ENCODE measurements around the gene RTN4R. TPM values are rescaled to one million over a fixed set of nuclear protein-coding genes. Genes with fewer than 3 reads are reported as not detected.

Gene RTN4R
- total and polyA plus RNA-seq, 9 of the 15 experiments (the other 6 are each of a cell fraction or from before 2014, with no cell fraction given) = 0.04 to 2.8 (median 1.4) TPM; not detected in 3

DNA sequence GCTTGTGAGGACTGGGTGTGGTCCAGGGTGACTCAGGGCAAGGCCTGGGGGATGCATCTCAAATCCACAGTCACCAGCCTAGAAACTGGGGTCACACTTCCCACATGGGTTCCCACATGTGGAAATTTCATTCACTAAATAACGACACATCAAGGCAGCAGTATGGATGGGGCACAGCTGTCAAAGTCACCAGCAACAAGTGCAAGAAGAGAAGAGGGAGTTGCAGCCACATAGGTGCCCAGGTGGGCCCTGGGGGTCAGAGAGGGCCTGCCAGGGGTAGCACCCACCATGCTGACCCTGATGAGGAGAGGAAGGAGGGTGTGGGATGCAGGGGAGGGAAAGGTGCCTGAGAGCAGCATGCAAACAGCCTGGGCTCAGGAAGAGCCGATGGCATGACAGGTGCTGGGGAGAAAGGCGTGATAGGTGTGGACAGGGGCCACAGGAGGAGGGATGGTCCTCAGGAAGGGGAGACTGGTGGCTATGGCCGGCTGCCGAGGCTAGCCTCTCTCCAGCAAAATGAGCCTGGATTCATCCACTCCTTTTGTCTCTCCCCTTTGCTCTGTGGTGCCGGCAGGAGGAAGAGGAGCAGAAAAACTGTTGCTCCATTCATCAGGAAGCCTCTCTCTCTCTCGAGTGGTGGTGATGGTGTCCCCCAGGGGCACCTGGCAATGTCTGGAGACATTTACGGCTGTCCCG, 29.4 kb upstream of the RTN4R start:
- Histone ChIP-seq H2AFZ (ENCODE audit: low read depth, low read length) (no peak overlapping the region), H3K27ac (ENCODE audit: extremely low read depth, low read depth, low read length) (no peak overlapping the region), H3K9me1 (ENCODE audit: control insufficient read depth, insufficient read depth, low read length) (peaks cover 8% of the 10 kb centered on the region), H3K36me3 (ENCODE audit: control insufficient read depth, insufficient read depth, low read length) (no peaks in the 10 kb centered on the region), H3K79me2 (ENCODE audit: control insufficient read depth, insufficient read depth, low read length) (no peaks in the 10 kb centered on the region), H3K4me2 (ENCODE audit: insufficient read depth, low read length) (no peak overlapping the region), H3K4me1 (replicated peaks in 1 of 2; ENCODE audit: control insufficient read depth in 2 of 2, insufficient read depth in 2 of 2, low read length in 2 of 2) (peaks cover 8 to 25% of the 10 kb centered on the region in 2 experiments), H3K4me3 (no peak overlapping the region), H3K9ac (ENCODE audit: insufficient read depth in 1 of 2, low read depth in 2 of 2, low read length in 2 of 2) (peak overlapping the region in 1 of 2 experiments; percentile 20; a peak in 2 of 4 replicates), H4K20me1 (replicated peaks; ENCODE audit: control insufficient read depth, insufficient read depth, low read length) (peaks cover 36% of the 10 kb centered on the region), H3K27me3 (ENCODE audit: control insufficient read depth in 2 of 2, insufficient read depth in 2 of 2, low read length in 2 of 2) (peaks cover 66 to 91% of the 10 kb centered on the region in 2 experiments), H3K9me3 (replicated peaks; ENCODE audit: control insufficient read depth, insufficient read depth, low read depth, low read length) (no peaks in the 10 kb centered on the region)
- ChIA-PET POLR2A (interaction anchor here (0.7 to 1.2 kb wide), 2 partner anchors 14 to 122 kb away, joined by 3 to 4 read pairs; no protein-coding TSS in a partner anchor), CTCF (ENCODE audit: low intra/inter-chr PET ratio) (no interaction called here)
- WGBS (ENCODE audit: insufficient coverage, low coverage, missing lambda C conversion rate) = 7% methylated on average over 9 of the region's 9 CpGs
- intact Hi-C loops (cut with micrococcal nuclease) = loop anchor here (5.0 to 10.0 kb wide), 2 partner anchors 160 to 323 kb away; no protein-coding TSS in a partner anchor
- FAIRE-seq (no peak), DNase-seq (ENCODE audit: extremely low read depth in 1 of 4, low spot score in 3 of 4) (no peak), ATAC-seq (no peak)
- in situ Hi-C loops (cut with MboI) = no loop called here
- BruUV-seq (replicated peaks) = no TSS peak
- TF ChIP-seq NCOA4 (IDR thresholded peaks at IDR 0.05; ENCODE audit: partially characterized antibody) = no peak
- TF ChIP-seq TCFL5 (CRISPR knock-in tag; conservative IDR thresholded peaks at IDR 0.05) = no peak
- no peak for TF ChIP-seq NR2C1 (IDR thresholded peaks at IDR 0.05)
- no peak for TF ChIP-seq NR2C1 (tag; IDR thresholded peaks at IDR 0.05)
- TF ChIP-seq MLLT1 (IDR thresholded peaks at IDR 0.05) = no peak
- TF ChIP-seq, protein P1, sequence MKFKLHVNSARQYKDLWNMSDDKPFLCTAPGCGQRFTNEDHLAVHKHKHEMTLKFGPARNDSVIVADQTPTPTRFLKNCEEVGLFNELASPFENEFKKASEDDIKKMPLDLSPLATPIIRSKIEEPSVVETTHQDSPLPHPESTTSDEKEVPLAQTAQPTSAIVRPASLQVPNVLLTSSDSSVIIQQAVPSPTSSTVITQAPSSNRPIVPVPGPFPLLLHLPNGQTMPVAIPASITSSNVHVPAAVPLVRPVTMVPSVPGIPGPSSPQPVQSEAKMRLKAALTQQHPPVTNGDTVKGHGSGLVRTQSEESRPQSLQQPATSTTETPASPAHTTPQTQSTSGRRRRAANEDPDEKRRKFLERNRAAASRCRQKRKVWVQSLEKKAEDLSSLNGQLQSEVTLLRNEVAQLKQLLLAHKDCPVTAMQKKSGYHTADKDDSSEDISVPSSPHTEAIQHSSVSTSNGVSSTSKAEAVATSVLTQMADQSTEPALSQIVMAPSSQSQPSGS (CRISPR knock-in tag; IDR thresholded peaks at IDR 0.05) = peak; percentile 77
- no peak for TF ChIP-seq TAF15 (IDR thresholded peaks at IDR 0.05; ENCODE audit: low read depth, low read length)
- no peak for TF ChIP-seq IRF1 (CRISPR knock-in tag; IDR thresholded peaks at IDR 0.05; ENCODE audit: borderline replicate concordance)
- TF ChIP-seq MTA3 (IDR thresholded peaks at IDR 0.05; ENCODE audit: borderline replicate concordance) = no peak
- no peak for TF ChIP-seq TCF7 (IDR thresholded peaks at IDR 0.05; ENCODE audit: borderline replicate concordance)
- TF ChIP-seq NUFIP1 (IDR thresholded peaks at IDR 0.05; ENCODE audit: partially characterized antibody) = no peak
- TF ChIP-seq HOXB6 (CRISPR knock-in tag; IDR thresholded peaks at IDR 0.05; ENCODE audit: borderline replicate concordance) = no peak
- no peak for TF ChIP-seq ARNT (IDR thresholded peaks at IDR 0.05)
- TF ChIP-seq SIN3B (IDR thresholded peaks at IDR 0.05; ENCODE audit: low read depth) = no peak
- TF ChIP-seq ZNF740 (CRISPR knock-in tag; IDR thresholded peaks at IDR 0.05) = no peak
- no peak for TF ChIP-seq ZNF740 (tag; IDR thresholded peaks at IDR 0.05)
- 0 out of 2 replicates have a peak, but pooled peaks have one; percentile 27 for TF ChIP-seq ZKSCAN1 (IDR thresholded peaks at IDR 0.05; ENCODE audit: low read depth, low read length)
- TF ChIP-seq RBM25 (IDR thresholded peaks at IDR 0.05; ENCODE audit: low read depth, low read length, severe bottlenecking) = no peak

Measured in K562 (cell line).